ENCODE results near the gene ZBP1. TPM values are rescaled to one million over a fixed set of nuclear protein-coding genes. Genes with fewer than 3 reads are reported as not detected.

Gene ZBP1
- total RNA-seq, 2 donors from 2014 or later, result 4.1 to 6.1 TPM

GRCh38 chr20:57557926-57558613 lies 62.2 kb downstream of the ZBP1 start:
- no peak for TF ChIP-seq CTCF (IDR thresholded peaks at IDR 0.05)
- no peaks in the 10 kb centered on the region for H3K9me3 ChIP-seq
- DNase-seq (ENCODE audit: low spot score) (no peak), ATAC-seq (ENCODE audit: insufficient number of reproducible peaks, low FRiP score, low read depth) (no peak)
- no peaks in the 10 kb centered on the region for H3K27me3 ChIP-seq (replicated peaks; ENCODE audit: insufficient read depth)
- no peaks in the 10 kb centered on the region for H3K4me1 ChIP-seq (ENCODE audit: control insufficient read depth in 1 of 2, low read depth in 2 of 2)
- H3K27ac ChIP-seq, result no peak overlapping the region
- H3K4me3 ChIP-seq, result no peak overlapping the region
- H3K36me3 ChIP-seq, result no peaks in the 10 kb centered on the region

GRCh38 chr20:57556980-57557274 lies 63.3 kb downstream of the ZBP1 start:
- no peak for TF ChIP-seq CTCF (IDR thresholded peaks at IDR 0.05)
- no peak for ATAC-seq (ENCODE audit: insufficient number of reproducible peaks, low FRiP score, low read depth)
- no peaks in the 10 kb centered on the region for H3K9me3 ChIP-seq

DNA sequence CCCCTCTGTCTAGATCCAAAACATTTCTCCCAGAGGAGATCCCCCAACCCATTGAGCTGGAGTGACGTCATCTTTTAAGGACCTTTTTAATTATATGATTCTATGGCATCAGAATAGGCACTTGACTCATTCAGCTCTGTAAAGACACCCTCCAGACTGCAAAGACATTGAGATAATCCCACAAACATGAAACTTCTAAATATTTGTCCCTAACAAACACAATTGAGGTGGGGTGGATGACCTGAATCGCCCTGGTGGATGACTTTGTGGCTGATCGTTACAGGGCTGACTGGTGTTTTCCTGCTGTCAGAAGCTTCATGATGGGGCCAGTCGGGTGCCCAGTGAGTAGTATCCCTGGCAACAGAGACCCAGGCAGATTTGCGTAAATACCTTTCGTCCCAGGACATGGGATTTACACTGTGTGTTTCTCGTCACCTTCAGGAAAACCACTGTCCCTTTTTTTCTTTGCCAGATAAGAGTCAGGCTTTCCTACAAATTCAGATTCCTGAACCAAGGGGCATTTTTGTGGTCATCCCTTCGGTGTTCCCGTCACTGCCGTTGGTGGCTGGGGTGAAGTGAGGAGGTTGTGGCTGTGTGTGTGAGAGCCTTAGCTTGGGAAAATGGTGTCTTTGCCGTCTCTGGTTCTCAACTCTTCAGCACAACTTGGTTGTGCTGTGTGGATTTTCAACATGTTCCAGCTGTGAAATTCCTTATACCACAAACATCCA lies 64.6 kb downstream of the ZBP1 start:
- ATAC-seq (ENCODE audit: insufficient number of reproducible peaks, low FRiP score, low read depth), result no peak
- no peak overlapping the region for H3K27ac ChIP-seq
- H3K4me3 ChIP-seq, result no peak overlapping the region
- no peaks in the 10 kb centered on the region for H3K4me1 ChIP-seq (ENCODE audit: control insufficient read depth in 1 of 2, low read depth in 2 of 2)
- DNase-seq (ENCODE audit: low spot score), result no peak
- H3K36me3 ChIP-seq, result no peaks in the 10 kb centered on the region
- H3K27me3 ChIP-seq (replicated peaks; ENCODE audit: insufficient read depth), result no peaks in the 10 kb centered on the region
- no peak for TF ChIP-seq CTCF (IDR thresholded peaks at IDR 0.05)
- no peaks in the 10 kb centered on the region for H3K9me3 ChIP-seq

More at GRCh38 chr20:57556980-57557274, 63.3 kb downstream of the ZBP1 start:
- no peaks in the 10 kb centered on the region for H3K36me3 ChIP-seq
- no peak overlapping the region for H3K27ac ChIP-seq
- H3K4me3 ChIP-seq, result no peak overlapping the region
- no peaks in the 10 kb centered on the region for H3K27me3 ChIP-seq (replicated peaks; ENCODE audit: insufficient read depth)
- no peak for DNase-seq (ENCODE audit: low spot score)
- H3K4me1 ChIP-seq (ENCODE audit: control insufficient read depth in 1 of 2, low read depth in 2 of 2), result no peaks in the 10 kb centered on the region

Other genes with a start within 250 kb of the ZBP1 start
- 10 to 100 TPM in 1 of 2 donors, 1 to 10 TPM in 1; 9.6 to 24.8 TPM for gene RBM38, start 229.0 kb downstream of the ZBP1 start, total RNA-seq
- not detected for gene CTCFL, start 95.3 kb downstream of the ZBP1 start, total RNA-seq
- 1 to 10 TPM in 1 of 2 donors, under 1 TPM in 1; 0.56 to 4.2 TPM for gene PCK1, start 59.3 kb downstream of the ZBP1 start, total RNA-seq
- 100 to 1,000 TPM in 1 of 2 donors, 10 to 100 TPM in 1; 68.4 to 104 TPM for gene PMEPA1, start 89.6 kb upstream of the ZBP1 start, total RNA-seq